B cell (primary cell): ENCODE results near the gene ZNF683.

ENCODE experiments used
- CTCF ChIP-seq: fragments of 200-600 bp; IDR thresholded peaks from one replicate; pipeline ENCODE4 v1.8.0; 2022; ENCODE audit warnings: antibody characterized with exemption, mild to moderate bottlenecking
- EZH2 ChIP-seq: IDR thresholded peaks from 2 replicates; pipeline ENCODE4 v1.6.1; 2012; ENCODE audit warnings: borderline replicate concordance, low read depth, mild to moderate bottlenecking, moderate library complexity, low read length; ENCODE audit not compliant: insufficient read depth, poor library complexity, severe bottlenecking

- TF ChIP-seq EZH2 = no peak
- TF ChIP-seq CTCF = no peak
These were observed 36.7 kb upstream of the ZNF683 start for GRCh38 chr1:26409191-26409807.
